ENCODE measurements around the gene ZIC4. TPM values are rescaled to one million over a fixed set of nuclear protein-coding genes. Genes with fewer than 3 reads are reported as not detected.

ZIC4 gene
- total RNA-seq, 4 donors from 2014 or later: 3.4 to 7.0 (median 4.5) TPM

GRCh38 chr3:147358144-147358992, 48.0 kb downstream of the ZIC4 start:
- no peak for TF ChIP-seq CTCF (IDR thresholded peaks at IDR 0.05; ENCODE audit: low read depth)

- no peak for TF ChIP-seq CTCF (IDR thresholded peaks at IDR 0.05; ENCODE audit: low read depth)
Observed at GRCh38 chr3:147356909-147357900, 49.1 kb downstream of the ZIC4 start.

GRCh38 chr3:147356145-147356908, 50.0 kb downstream of the ZIC4 start:
- no peak for TF ChIP-seq CTCF (IDR thresholded peaks at IDR 0.05; ENCODE audit: low read depth)

GRCh38 chr3:147355753-147356090, 50.6 kb downstream of the ZIC4 start:
- TF ChIP-seq CTCF (IDR thresholded peaks at IDR 0.05; ENCODE audit: low read depth): no peak

- TF ChIP-seq CTCF (IDR thresholded peaks at IDR 0.05; ENCODE audit: low read depth): no peak
Observed at GRCh38 chr3:147355084-147355752, 51.1 kb downstream of the ZIC4 start.

- no peak for TF ChIP-seq CTCF (IDR thresholded peaks at IDR 0.05; ENCODE audit: low read depth)
Observed at GRCh38 chr3:147354623-147355022, 51.7 kb downstream of the ZIC4 start.
